Stimulated activated CD8-positive, alpha-beta memory T cell treated with anti-CD3 and anti-CD28 coated beads, Interleukin-12 subunit alpha, Interleukin-12 subunit beta, amount 100 ng/mL, for 24 hours (primary cell): ENCODE results near the gene SERPINA3.
"Not testable (repeated sequence)": the region's sequence is repeated elsewhere in the genome, so short reads cannot be mapped to it uniquely, and the experiment has no call there.

Source experiments
- DNase-seq: peaks from one replicate; pipeline ENCODE4 v3.0.0-alpha.2; 2020; ENCODE audit errors: extremely low read depth

SERPINA3 gene

DNA sequence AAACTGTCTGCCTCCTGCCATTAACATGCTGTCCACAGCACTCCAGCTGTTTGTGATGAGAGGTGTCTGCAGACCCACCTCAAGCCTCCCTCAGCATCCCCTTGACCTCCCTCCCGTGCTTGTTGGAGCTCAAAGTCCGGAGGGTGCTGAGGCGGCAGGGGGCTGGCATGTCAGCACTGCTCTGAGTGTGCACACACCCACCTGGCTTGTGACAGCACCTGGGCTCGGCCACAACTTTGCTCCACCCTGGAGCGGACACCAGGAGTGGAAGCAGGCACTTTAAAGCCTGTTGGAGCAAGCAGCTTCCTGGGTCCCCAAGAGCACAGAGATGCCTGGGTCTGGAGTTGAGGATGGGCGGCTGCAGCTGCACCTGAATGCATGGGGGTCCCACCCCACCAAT lies 20.9 kb downstream of the SERPINA3 start:
- DNase-seq, result no peak

DNA sequence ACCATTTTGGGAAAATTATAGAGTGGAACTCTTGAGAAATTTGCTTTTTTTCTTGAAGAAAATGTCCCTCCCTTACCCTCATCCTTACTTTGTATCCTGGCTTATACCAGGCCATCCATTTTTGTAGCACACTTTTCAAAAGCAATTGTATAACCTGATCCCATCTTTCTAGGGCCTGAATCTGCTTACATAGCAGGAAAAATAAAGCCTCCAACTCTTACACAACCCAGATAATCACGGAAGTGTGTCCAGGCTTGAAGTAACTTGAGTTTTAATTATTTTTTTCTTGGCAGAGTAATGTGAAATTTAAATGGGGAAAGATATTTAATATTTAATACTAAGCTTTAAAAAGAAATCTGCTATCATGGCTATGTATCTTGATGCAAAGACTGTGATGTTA lies 23.0 kb downstream of the SERPINA3 start:
- no peak for DNase-seq

DNA sequence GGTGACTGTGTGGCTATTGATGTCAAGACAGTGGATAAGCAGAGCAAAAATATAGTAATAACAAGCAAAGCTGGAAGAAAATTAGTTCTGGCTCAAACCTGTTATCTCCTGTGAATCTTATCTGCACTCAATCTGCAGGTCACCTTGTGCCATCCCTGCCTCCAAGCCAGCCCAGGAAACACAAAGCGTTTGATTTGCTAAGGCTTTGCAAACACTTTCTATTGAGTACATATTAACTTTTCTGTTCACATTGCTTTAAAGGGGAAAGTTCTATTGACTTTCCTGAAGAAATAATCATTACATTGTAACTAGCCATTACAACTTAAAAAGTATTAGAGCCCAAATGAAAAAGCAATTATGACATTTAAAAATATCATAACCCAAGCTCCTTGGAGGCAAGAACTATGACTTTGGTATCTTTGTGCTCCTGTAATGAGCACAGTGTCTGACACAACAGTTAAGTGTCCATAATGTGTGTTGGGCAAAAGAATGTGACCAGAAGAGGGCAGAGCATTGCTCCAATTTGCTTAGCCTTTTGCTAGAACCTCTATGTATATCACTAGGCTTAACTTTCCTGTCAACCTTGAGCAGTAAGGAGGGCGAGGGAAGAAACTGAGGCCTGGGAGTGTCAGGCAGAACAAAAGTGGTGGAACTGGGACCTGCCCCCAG lies 24.7 kb downstream of the SERPINA3 start:
- DNase-seq, result no peak

DNA sequence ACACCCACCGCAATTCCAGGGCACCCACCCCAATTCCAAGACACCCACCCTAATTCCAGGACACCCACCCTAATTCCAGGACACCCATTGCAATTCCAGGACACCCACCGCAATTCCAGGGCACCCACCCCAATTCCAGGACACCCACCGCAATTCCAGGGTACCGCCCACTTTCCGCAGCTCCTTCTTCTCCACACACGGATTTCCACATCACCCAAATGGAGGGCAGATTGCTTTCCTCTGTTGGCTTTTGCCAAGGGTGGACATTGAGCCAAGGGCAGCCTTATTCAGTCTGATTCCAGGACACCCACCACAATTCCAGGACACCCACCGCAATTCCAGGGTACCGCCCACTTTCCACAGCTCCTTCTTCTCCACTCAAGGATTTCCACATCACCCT lies 25.6 kb downstream of the SERPINA3 start:
- not testable (repeated sequence) for DNase-seq

DNA sequence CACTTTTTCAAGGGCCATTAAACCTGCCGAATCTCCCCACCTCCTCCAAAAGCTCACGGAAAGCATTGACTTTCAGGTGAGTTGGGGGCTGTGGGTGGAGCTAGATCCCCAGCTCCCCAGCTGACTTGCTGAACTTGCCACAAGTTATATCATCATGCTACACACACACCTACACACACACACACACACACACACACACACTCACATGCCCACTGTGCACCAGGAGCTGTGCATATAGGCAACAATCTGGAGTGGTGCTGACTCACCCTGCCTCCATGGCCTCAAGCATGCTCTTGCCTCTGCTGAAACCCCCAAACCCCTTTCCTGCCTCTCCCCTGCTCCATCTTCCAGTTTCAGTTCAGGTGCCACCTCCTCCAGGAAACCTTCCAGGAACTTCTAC lies 26.1 kb downstream of the SERPINA3 start:
- DNase-seq, result no peak

DNA sequence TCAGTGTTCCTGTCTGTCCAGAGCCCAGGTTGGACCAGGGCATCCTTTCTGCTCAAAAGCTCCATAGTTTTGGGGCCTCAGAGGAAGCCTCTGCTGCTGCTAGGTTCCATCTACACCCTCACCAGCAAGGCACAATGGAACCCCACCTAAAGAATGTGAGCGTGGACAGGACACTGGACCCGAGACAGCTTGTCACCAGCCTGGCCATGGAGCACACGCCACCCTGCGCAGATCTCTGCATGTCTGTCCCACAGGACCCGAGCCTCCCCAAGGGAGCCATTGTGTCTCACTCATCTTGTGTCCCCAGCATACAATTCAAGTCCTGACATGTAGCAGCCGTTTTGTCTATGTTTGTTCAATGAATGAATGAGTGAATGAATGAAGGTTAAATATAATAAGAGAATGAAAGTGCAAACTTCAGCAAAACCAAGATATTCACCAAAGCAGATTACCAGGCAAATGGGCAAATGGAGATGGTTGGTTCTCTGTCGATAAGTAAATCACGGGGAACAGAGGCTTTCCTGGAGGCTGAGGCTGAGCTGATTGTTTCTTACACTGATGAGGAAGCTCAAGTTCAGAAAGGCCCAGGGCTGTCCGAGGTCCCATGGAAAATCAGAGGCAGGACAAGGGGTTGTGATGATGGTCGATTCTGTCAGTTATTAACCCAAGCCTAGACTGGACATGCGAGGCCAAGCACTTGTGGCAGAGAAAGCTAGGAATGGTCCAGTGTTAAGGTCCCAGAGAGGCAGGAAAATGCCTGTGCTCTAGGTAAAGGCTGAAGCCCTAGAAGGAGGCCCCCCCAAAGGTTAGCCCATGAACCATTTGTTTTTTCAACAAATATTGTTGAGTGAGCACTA lies 27.0 kb downstream of the SERPINA3 start:
- no peak for DNase-seq

DNA sequence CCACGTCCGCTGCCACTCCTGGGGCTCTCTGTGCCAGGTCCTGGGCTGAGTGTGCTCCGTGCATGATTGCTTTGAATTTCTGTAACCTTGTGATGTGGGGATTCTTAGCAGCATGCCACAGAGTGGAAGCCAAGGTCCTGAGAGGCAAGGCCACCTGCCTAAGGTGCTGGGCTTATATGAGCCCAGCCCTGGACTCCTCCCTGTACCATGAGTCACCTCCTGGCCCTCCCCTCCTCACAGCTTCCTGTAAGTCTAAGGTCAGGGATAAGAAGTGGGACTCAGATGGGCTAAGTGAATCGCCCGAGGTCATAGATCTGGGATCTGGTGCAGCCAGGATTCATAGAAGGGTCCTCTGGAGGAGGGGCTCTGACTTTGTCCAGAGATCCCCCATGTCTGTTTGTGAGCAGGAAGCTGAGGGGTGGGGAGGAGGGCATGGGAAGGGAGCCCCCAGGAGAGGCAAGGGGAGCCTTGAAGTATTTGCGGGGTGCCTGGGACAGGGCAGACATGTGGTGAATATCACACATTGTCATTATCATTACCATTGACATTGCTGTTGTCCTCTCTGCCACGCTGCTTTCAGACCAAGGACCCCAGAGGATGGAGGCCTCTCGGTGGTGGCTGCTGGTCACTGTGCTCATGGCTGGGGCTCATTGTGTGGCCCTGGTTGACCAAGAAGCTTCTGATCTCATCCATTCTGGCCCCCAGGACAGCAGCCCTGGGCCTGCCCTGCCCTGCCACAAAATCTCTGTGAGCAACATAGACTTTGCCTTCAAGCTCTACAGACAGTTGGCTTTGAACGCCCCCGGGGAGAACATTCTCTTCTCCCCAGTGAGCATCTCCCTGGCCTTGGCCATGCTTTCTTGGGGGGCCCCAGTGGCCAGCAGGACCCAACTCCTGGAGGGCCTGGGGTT lies 28.8 kb downstream of the SERPINA3 start:
- DNase-seq, result no peak

DNA sequence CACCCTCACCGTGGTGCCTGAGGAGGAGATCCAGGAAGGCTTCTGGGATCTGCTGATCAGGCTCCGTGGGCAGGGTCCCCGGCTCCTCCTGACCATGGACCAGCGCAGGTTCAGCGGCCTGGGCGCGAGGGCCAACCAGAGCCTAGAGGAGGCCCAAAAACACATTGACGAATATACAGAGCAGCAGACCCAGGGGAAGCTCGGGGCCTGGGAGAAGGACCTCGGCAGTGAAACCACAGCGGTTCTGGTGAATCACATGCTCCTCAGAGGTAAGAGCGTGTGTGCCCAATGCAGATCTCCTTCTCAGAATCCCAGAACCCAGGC lies 29.4 kb downstream of the SERPINA3 start:
- no peak for DNase-seq

DNA sequence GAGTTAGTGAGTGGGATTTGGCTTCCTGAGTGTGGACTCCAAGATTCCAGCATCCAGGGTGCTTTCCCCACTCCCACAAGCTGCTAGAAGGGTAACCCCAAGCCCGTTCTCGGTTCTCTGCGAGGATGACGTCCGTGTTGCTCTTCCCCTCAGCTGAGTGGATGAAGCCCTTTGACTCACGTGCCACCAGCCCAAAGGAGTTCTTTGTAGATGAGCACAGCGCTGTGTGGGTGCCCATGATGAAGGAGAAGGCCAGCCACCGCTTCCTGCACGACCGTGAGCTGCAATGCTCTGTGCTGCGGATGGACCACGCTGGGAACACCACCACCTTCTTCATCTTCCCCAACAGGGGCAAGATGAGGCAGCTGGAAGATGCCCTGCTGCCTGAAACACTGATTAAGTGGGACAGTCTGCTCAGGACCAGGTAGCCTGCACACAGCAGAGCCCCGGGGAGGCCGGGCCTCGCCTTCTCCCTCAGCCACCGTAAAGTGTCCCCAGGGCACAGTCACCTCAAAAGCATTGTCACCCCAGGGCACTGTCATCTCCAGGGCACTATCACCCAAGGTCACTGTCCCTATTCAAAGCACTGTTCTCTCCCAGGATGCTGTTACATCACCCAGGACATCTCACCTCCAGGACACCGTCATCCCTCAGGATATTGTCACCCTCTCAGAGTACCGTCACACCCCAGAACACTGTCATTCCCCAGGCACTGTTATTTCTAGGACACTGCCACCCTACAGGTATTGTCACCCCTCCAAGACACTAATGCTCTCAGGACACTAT lies 31.3 kb downstream of the SERPINA3 start:
- DNase-seq, result no peak

DNA sequence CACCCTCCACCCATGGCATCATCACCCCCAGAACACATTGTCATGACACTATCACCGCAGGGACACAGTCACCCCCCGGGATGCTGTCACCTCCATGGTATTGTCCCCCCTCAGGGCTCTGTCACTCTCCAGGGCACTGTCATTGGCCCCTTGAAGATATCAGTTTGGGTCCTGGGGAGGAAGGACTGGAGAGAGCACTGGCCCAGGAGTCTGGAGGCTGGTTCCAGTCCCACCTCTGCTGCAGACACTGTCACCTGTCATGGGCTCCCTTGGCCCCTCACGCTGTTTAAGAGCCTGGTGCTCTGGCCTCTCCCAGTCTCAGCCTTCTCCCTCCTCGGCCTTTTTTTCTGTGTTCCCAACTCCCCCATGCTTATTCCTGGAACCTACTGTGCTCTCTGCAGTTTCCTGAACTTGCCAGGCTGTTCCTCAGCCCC lies 31.9 kb downstream of the SERPINA3 start:
- DNase-seq, result no peak

DNA sequence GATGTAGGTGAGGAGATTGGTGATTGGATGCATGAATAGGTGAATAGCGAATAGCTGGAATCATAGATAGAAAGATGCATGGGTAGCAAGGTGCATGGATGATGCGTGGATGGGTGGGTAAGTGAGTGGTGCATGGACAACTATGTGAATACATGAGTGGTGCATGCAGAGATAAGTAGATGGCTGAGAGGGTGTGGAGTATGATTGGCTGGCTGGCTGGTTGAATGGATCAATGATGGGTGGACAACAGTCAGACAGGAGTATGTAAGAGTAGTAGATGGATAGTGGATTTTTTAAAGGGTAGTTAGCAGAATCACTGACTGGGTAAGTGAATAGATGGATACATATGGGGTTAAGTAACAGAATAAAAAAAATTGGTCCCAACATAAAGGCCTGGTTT lies 33.9 kb downstream of the SERPINA3 start:
- no peak for DNase-seq

DNA sequence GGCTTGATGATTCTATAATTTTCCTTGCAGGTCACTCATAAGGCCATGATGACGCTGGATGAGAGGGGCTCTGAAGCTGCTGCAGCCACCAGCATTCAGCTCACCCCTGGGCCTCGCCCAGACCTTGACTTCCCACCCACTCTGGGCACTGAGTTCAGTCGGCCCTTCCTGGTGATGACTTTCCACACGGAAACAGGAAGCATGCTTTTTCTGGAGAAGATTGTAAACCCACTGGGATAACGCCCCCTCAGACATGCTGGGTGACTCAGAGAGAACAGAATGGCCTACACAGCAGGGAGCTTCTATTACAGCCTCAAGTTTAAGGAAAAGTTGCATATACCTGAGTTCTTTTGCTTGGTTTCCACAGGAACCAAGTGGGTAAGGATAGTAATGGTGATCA lies 34.3 kb downstream of the SERPINA3 start:
- no peak for DNase-seq

DNA sequence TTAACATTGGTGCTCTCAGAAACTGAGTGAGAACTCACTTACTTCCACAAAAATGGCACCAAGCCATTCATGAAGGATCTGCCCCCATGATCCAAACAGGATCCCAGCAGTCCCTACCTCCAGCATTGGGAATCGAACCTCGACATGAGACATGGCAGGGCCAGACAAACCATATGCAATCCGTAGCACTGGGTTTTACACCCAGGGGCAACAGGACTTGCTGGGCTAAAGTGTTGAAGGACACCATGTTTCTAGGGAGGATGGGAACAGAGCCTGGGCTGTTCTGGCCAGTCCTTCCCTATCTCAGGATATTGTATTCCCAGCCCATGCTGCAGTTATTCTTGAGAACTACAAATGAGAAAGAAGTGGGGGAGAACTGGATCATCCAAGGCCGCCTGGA lies 36.6 kb downstream of the SERPINA3 start:
- DNase-seq, result no peak

DNA sequence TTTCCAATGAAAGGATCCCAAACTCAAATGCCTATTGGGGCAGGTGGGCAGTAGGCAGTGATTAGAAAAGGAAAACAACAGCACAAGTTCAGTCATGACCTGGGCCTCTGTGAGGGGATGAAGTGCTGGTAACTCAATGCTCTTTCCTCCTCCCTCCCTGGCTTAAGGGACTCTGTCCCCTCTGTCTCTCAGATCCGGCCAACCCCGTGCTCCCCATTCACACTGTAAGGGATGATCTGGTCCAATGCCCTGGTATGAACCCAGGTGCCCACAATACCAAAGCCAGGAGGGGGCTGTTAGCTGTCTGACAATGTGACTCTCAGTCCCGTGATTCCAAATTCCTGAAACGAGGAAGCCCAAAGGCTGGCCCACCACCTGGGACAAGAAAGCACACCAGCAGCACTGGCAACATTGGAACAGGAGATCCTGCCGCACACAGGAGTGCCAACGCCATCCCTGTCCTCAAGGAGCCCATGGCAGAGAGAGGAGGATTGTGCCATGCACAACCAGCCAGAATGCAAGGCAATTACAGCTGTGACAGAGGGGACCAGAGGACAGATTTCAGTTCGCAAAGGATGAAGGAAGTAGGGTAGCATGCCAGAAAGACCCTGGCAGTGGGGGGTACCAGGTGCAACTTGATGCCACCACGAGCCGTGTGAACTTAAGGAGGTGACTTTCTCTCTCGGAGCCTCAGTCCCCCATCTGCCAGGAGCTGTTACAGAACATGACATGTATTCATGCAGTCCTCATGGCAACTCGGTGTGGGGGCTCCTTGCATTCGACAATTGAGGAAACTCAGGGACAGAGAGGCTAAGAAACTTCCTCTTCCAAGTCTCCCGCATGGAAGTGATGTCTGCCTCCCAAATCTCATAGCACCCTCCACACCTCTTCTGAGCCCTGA lies 37.6 kb downstream of the SERPINA3 start:
- DNase-seq, result no peak

DNA sequence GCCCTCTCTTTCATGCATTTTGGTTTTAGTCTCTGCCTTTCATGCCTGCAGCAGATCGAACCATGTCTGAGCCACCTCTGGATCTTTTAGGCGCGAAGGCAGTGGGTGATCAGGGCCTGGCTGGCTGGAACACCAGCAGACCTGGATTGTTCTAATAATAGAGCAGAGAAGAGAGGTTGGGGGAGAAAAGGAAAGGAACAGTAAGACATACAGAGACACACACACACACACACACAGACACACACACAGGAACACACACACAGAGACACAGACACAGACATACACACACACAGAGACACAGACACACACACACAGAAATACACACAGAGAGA lies 38.2 kb downstream of the SERPINA3 start:
- no peak for DNase-seq

DNA sequence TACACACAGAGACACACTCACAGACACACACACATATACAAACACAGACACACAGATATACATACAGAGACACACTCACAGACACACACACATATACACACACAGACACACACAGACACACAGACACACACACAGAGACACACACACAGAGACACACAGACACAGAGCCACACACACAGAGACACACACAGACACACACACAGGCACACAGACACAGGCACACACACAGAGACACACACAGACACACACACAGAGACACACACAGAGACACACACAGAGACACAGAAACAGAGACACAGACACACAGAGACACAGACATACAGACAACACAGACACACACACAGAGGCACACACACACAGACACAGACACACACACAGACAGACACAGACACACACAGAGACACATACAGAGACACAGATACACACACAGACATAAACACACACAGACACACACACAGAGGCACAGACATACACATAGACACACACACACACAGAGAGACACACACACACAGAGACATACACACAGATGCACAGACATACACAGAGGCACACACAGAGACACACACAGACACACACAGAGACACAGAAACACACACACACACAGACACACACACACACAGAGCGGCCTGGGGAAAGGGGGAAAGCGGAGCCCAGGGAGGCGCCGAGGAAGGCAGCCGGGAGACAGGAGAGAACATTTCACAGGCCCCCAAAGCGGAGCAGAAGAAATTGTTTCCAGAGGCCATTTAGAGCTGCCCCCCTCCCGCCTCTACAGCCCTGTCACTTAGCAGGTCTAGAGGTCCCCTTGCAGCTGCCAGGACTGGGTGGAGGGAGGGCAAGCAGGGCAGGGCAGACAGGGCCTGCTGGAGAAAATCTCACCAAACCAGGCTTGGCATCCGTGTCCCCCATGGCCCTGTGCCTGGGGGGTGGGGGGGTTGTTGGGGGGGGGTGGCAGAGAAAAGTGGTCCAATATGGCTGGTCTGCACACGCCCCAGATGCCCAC lies 38.9 kb downstream of the SERPINA3 start:
- no peak for DNase-seq

DNA sequence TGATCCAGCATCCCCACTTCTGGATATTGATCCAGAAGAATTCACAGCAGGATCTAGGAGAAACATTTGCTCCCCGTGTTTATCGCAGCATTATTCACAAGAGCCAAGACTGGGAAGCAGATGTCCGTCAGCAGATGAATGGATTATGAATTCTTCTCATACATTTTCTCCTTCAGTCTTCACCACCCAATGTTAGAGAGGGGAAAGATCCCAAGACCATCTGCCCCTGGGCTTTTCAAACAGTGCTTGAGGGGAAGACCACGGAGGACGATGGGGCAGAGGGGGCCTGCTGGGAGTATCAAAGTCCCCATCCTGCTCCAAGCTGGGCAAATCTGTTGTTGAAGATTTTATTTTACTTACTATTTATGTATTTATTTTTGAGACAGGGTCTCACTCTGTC lies 41.1 kb downstream of the SERPINA3 start:
- DNase-seq, result no peak

DNA sequence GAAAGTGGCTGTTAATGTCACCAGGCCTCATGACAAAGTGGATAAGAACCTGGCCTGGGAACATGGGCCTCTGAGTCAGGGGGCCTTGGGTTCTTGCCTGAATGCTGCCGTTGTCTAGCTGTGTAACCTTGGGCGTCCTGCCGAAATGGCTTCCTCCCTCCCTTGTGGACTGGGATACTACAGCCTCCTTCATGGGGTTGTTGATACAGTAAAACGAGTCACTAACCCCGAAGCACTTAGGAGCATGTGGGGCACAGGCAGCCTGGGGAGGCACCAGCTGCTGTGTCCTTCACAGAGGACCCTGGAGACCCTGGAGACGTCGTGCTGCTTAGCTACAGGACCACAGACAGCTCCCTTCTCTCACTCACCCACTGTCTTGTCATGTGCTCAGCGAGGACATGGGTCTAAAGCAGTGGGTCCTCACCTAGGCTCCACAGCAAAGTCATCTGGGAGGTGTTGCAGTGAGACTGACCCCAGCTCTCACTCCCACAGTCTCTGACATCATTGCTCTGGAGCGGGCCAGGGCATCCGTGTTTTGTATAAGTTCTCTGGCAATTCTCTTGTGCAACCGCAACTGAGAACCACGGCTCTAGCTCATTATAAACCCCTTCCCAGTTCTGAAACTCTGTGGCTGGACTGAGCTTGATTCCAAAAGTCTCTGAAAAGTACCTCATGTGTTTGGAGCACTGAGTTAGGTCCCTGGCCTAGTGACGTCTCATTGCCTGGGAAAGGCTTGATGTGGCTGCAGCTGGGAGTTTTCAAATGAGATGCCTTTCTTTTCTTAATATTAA lies 42.1 kb downstream of the SERPINA3 start:
- no peak for DNase-seq
